HepG2 (cell line): ENCODE measurements around the gene JPT1. TPM values are rescaled to one million over a fixed set of nuclear protein-coding genes. Genes with fewer than 3 reads are reported as not detected.
A peak's percentile ranks its signal among the peaks of the same experiment; 100 is the strongest.

ENCODE experiments used
- AHDC1 ChIP-seq: sonication (generic); formaldehyde crosslinking; IDR thresholded peaks from 2 replicates; pipeline ENCODE4 v1.5.1; 2020; ENCODE audit warnings: mild to moderate bottlenecking, missing genetic modification reagents, borderline replicate concordance
- CREB3 ChIP-seq: sonication (generic); formaldehyde crosslinking; IDR thresholded peaks from 2 replicates; pipeline ENCODE4 v1.5.0; 2020; ENCODE audit warnings: missing genetic modification reagents
- EED ChIP-seq: sonication (generic); formaldehyde crosslinking; IDR thresholded peaks from 2 replicates; pipeline ENCODE4 v1.5.0; 2020; ENCODE audit warnings: mild to moderate bottlenecking, missing genetic modification reagents
- GATAD1 ChIP-seq: IDR thresholded peaks from 2 replicates; pipeline ENCODE4 v1.6.1; 2016; ENCODE audit warnings: missing genetic modification reagents, missing compliant biosample characterization
- HCFC1 ChIP-seq: fragments of 150-350 bp; IDR thresholded peaks from 2 replicates; pipeline ENCODE4 v1.6.1; 2014; ENCODE audit warnings: low read depth, low read length
- HNRNPLL ChIP-seq: fragments of 200-400 bp; formaldehyde crosslinking; IDR thresholded peaks from 2 replicates; pipeline ENCODE4 v1.6.1; 2017; ENCODE audit warnings: mild to moderate bottlenecking, low read depth, low read length; ENCODE audit not compliant: poor library complexity, severe bottlenecking
- KLF15 ChIP-seq: sonication (generic); formaldehyde crosslinking; IDR thresholded peaks from 2 replicates; pipeline ENCODE4 v1.8.1; 2023; ENCODE audit warnings: borderline replicate concordance, mild to moderate bottlenecking, inconsistent platforms, missing genetic modification reagents, mixed read lengths
- NR1H2 ChIP-seq: sonication (generic); formaldehyde crosslinking; IDR thresholded peaks from 2 replicates; pipeline ENCODE4 v1.8.1; 2022; ENCODE audit warnings: low read depth, missing genetic modification reagents, borderline replicate concordance
- POLR2AphosphoS5 ChIP-seq: IDR thresholded peaks from 2 replicates; pipeline ENCODE4 v1.6.1; 2012; ENCODE audit warnings: low read depth, low read length
- RXRA ChIP-seq: sonication (generic); formaldehyde crosslinking; IDR thresholded peaks from 2 replicates; pipeline ENCODE4 v1.5.1; 2020; ENCODE audit warnings: missing genetic modification reagents
- SP4 ChIP-seq: sonication (generic); formaldehyde crosslinking; IDR thresholded peaks from 2 replicates; pipeline ENCODE4 v1.8.1; 2023; ENCODE audit warnings: mild to moderate bottlenecking, missing genetic modification reagents
- TBX3 ChIP-seq: fragments of 450-650 bp; IDR thresholded peaks from 2 replicates; pipeline ENCODE4 v1.6.1; 2017; ENCODE audit warnings: antibody characterized with exemption, mild to moderate bottlenecking, inconsistent platforms, borderline replicate concordance
- ZNF281 ChIP-seq: sonication (generic); formaldehyde crosslinking; IDR thresholded peaks from 2 replicates; pipeline ENCODE4 v1.4.0; 2020; ENCODE audit warnings: missing genetic modification reagents, borderline replicate concordance
- ZNF446 ChIP-seq: sonication (generic); formaldehyde crosslinking; IDR thresholded peaks from 2 replicates; pipeline ENCODE4 v1.5.0; 2020; ENCODE audit warnings: mild to moderate bottlenecking, missing genetic modification reagents
- ZNF510 ChIP-seq: sonication (generic); formaldehyde crosslinking; IDR thresholded peaks from 2 replicates; pipeline ENCODE4 v1.4.0; 2020; ENCODE audit warnings: low read depth, mild to moderate bottlenecking, missing genetic modification reagents
- ZNF768 ChIP-seq: sonication (generic); formaldehyde crosslinking; IDR thresholded peaks from 2 replicates; pipeline ENCODE4 v1.4.0; 2020; ENCODE audit warnings: missing genetic modification reagents
- polyA plus RNA-seq, 8 experiments: library from polyadenylated mRNA; depleted of rRNA in 3 of 8; stranded (reverse) in 7 of 8; unstranded in 1 of 8; fragments of >200 nt; fragmentation: Illumina TruSeq in 4 of 8; extraction: Trizol in 4 of 8; gene quantifications; 2 replicates each; pipeline versions ENCODE4 v1.2.1 to v1.2.3, GENCODE V29; 2011 to 2016; ENCODE audit warnings: low read depth in 4 of 8, missing spikeins in 1 of 8, mixed read lengths in 1 of 8; ENCODE audit not compliant: insufficient read depth in 1 of 8
- total RNA-seq, 5 experiments: library from RNA; depleted of rRNA; stranded (reverse); fragments of >200 nt; fragmentation: Illumina TruSeq; extraction: Trizol; gene quantifications; 2 replicates each; pipeline ENCODE4 v1.2.3, GENCODE V29; 2016; ENCODE audit warnings: low read depth in 1 of 5

JPT1 gene
- total and polyA plus RNA-seq, 2 of the 13 experiments (the other 11 are each of a cell fraction or from before 2014, with no cell fraction given): 43.3 to 256 TPM

- TF ChIP-seq POLR2AphosphoS5: peak; percentile 80
- no peak for TF ChIP-seq TBX3
- 0 out of 2 replicates have a peak, but pooled peaks have one; percentile 82 for TF ChIP-seq EED (CRISPR knock-in tag)
- peak; percentile 48 for TF ChIP-seq SP4 (CRISPR knock-in tag)
- peak; percentile 75 for TF ChIP-seq HNRNPLL
- TF ChIP-seq GATAD1 (CRISPR knock-in tag): peak; percentile 76; the same call in 1 of the 2 replicates
- TF ChIP-seq ZNF446 (CRISPR knock-in tag): peak; percentile 25; the same call in 1 of the 2 replicates
- 0 out of 2 replicates have a peak, but pooled peaks have one; percentile 19 for TF ChIP-seq KLF15 (CRISPR knock-in tag)
- TF ChIP-seq NR1H2 (CRISPR knock-in tag): no peak
- peak; percentile 71 for TF ChIP-seq ZNF768
- 0 out of 2 replicates have a peak, but pooled peaks have one; percentile 4 for TF ChIP-seq AHDC1 (CRISPR knock-in tag)
- no peak for TF ChIP-seq ZNF510 (CRISPR knock-in tag)
- peak; percentile 69 for TF ChIP-seq RXRA (CRISPR knock-in tag)
- 0 out of 2 replicates have a peak, but pooled peaks have one; percentile 36 for TF ChIP-seq CREB3 (CRISPR knock-in tag)
- no peak for TF ChIP-seq HCFC1
- peak; percentile 94 for TF ChIP-seq ZNF281 (CRISPR knock-in tag)
Observed at GRCh38 chr17:75182569-75183436, 28.5 kb upstream of the JPT1 start, which contains the start of gene SUMO2 (continued).
